Measurements from ENCODE around the gene GSTM3.
"Not testable (repeated sequence)": the region's sequence is repeated elsewhere in the genome, so short reads cannot be mapped to it uniquely, and the experiment has no call there.

Gene GSTM3

GRCh38 chr1:109691759-109692158 lies 49.1 kb downstream of the GSTM3 start:
- DNase-seq = no peak

- DNase-seq = no peak
These were observed 50.9 kb downstream of the GSTM3 start for GRCh38 chr1:109689844-109690405.

- DNase-seq = no peak
These were observed 53.0 kb downstream of the GSTM3 start, which contains the start of gene GSTM1 for GRCh38 chr1:109687641-109688499. Gene GSTM1 (plus strand): TSS chr1:109687817. CDS start chr1:109687874, 57 bp downstream.

GRCh38 chr1:109687109-109687508 lies 53.7 kb downstream of the GSTM3 start:
- DNase-seq = not testable (repeated sequence)

- not testable (repeated sequence) for DNase-seq
These were observed 54.9 kb downstream of the GSTM3 start for GRCh38 chr1:109685890-109686289.

GRCh38 chr1:109685399-109685798 lies 55.4 kb downstream of the GSTM3 start:
- not testable (repeated sequence) for DNase-seq

- DNase-seq = not testable (repeated sequence)
These were observed 56.1 kb downstream of the GSTM3 start for GRCh38 chr1:109684777-109685176.
